ENCODE measurements around the gene CEP57.

The CEP57 gene

DNA sequence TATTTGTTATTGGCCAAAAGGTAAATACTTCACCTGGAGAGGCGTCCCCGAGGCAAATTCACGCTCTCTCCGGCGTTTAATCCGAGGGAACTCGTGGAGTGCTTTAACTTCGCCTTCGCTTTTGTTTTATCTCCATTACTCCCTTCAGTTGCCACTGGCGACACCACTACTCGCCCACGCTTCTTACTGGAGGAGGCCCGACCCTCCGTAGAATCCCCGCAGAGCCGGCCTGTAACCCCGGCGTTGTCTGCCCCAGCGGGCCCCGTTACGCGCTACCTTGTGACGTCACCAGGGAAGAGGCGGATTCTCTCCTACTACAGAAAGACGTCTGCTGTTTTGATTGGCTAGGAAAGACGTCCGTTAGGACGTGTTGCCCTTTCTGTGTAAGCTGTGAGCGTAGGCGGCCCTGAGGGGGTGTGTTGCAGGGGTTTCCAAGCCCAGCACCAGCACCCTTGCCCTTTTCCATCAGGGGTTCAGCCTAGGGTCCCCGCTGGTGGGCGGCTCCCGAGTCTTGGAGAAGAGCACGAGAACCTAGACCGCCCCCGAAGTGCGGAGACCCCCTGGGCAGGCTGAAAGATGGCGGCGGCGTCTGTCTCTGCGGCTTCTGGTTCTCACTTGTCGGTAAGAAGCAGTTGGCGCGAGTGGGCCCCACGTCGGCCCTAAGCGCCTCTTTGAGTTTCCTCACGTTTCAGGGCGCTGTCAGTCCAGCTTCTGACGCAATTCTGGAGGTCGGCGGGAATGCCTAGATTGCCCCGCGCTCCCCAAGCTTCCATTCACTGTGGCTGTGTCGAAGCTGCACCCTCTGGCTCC, at the start of gene CEP57:
CEP57 (plus strand) TSS at position 376 of the 810 bp plus-strand sequence; CDS start at position 577, 201 bp downstream.
- in situ Hi-C loops (cut with MboI; ENCODE audit: low sequenced_read_pairs), result no loop called here

DNA sequence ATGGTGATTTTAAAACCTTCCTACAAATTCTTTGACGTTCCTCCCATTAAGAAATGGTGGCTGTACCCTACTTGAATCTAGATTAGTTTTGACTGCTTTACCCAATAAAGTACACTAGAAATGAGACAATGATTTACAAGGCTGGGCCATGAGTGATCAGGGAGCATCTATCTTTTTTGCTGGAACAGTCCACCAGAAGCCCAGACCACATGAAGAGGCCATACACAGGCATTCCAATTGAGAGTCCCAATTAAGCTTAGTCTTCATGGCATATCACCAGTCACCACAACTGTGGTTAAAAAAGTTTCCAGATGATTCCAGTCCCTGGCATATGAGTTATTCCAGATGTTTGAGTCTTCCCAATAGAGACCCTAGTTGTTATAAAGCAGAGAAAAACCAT, 40.2 kb upstream of the CEP57 start:
- in situ Hi-C loops (cut with MboI; ENCODE audit: low sequenced_read_pairs), result no loop called here

DNA sequence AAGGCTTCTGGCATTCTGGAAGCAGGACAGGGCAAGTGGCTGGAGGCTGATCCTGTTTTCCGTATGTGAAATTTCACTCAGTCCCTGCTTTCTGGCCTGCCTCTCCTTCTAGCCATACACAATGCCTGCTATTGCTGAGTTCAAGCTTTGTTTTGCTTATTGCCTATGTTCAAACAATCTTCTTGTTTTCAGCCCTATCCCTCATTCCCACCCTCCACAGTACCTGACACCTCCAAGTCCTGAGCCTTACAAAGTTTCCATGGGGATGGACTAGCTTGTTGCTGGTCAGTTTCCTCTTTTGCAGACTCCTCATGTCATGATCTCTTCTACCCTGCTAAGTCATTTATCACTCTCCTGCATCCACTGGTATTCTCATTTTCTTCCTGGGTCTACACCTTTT, 38.8 kb upstream of the CEP57 start:
- in situ Hi-C loops (cut with MboI; ENCODE audit: low sequenced_read_pairs), result no loop called here

DNA sequence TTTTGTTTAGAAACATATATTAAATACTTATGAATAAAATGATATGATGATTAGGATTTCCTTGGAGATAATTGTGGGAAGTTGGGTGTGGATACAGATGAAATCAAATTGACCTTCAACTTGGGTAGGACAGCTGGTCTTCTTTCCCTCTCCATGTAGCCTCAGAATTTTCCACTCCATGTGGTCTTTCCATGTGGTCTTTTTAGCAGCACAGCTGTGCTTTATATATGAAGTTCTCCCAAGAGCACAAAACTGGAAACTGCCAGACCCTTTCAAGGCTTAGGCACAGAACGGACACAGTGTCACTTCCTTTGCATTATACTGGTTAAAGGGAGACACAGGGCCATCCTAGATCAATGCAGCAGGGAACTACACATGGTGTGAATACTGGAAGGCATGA, 29.4 kb upstream of the CEP57 start:
- in situ Hi-C loops (cut with MboI; ENCODE audit: low sequenced_read_pairs), result loop anchor here (10.0 kb wide), 1 partner anchor 606 kb away; no protein-coding TSS in a partner anchor

DNA sequence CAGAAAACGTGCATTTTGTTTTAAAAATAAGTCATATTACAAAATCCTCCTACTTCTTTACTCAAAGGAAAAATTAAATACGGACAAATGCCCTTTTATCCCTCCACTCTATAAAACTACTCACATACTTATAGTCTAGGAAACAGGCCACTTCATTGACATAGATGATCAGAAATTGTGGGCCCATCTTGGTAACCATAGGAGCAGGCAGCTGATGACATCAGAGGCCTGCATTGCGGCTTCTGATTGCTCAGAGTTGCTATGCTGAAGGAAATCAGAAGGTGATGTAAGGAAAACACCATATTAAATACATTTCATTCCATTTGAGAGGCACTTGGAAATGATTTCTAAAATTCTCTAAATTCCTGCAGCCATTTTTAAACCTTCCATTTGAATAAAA, 27.8 kb upstream of the CEP57 start:
- in situ Hi-C loops (cut with MboI; ENCODE audit: low sequenced_read_pairs), result loop anchor here (10.0 kb wide), 1 partner anchor 608 kb away; no protein-coding TSS in a partner anchor

DNA sequence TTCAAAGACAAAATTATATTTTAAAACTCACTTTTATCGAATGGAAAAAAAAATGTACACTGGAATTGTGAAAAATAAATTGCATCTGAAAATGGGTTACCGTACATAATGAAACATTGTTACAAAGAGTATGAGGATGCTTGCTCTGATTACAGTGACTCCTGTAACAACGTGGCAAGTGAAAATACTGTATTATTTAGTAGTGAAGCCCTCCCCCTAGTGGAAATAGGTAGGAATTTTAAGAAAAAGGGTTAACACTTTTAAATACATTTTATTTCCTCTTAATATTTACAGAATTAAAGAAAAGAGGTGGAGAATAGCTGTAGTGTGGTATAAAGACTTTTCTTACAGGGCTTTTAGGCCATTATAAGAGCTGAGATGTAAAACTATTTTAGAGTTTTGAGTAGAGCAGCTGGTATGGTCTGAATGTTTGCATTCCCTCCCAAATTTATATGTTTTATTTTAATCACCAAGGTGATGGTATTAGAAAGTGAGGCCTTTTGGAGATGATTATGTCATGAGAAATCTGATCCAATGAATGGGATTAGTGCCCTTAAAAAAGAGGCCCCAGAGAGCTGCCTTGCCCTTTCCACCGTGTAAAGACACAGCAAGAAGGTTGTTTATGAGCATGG, 25.9 kb upstream of the CEP57 start:
- in situ Hi-C loops (cut with MboI; ENCODE audit: low sequenced_read_pairs), result loop anchor here (10.0 kb wide), 1 partner anchor 610 kb away; no protein-coding TSS in a partner anchor

DNA sequence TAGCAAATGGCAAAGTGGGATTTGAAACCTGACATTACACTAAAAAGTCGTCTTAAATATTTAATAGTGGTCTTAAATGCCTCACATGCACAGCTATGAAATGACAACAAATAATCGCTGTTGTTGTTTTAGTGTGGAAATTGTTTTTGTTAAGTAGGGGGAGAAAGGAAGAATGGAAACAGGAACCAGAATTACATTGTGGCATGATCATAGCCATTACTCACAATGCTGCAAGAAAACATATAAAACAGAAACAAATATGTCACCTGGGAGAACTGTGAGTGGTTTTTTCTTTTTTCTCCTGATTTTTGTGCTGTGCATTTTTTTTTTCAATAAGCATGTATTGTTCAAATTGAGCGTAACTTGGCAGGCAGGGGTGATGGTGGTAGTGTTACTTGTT, 23.6 kb upstream of the CEP57 start:
- in situ Hi-C loops (cut with MboI; ENCODE audit: low sequenced_read_pairs), result loop anchor here (10.0 kb wide), 1 partner anchor 612 kb away; no protein-coding TSS in a partner anchor

DNA sequence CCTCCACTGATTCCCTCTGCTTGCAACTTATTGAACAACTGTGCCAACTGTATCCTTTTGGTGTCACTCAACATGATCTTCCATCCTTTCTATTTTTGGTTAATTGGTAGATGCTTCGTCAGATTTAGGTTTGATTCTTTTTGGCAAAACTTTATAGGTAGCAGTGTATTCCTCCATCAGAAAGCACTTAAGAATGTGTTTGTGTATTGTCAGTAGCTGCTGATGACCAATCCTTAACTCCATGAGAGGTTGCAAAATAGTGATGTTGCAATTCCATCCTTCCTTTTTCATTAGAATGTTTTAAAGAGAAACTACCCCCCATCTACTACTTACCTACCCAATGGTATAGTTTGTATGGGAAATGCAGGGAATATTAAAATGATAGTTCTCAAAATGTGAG, 22.8 kb upstream of the CEP57 start:
- in situ Hi-C loops (cut with MboI; ENCODE audit: low sequenced_read_pairs), result loop anchor here (10.0 kb wide), 1 partner anchor 613 kb away; no protein-coding TSS in a partner anchor

DNA sequence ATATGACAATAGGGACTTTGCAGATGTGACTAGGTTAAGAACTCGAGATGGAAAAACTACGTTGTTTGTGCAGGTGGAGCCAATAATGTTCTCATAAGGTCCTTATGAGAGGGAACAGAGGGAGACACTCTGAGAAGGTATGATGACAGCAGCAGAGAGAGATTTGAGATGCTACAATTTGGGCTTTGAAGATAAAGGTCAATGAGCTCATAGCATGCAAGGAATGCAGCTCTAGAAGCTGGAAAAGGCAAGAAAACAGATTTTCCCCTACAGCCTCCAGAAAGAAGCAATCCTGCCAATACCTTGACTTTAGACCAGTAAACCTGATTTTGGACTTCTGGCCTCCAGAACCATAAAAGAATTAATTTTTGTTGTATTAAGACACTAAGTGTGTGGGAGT, 21.8 kb upstream of the CEP57 start:
- in situ Hi-C loops (cut with MboI; ENCODE audit: low sequenced_read_pairs), result loop anchor here (10.0 kb wide), 1 partner anchor 614 kb away; no protein-coding TSS in a partner anchor

DNA sequence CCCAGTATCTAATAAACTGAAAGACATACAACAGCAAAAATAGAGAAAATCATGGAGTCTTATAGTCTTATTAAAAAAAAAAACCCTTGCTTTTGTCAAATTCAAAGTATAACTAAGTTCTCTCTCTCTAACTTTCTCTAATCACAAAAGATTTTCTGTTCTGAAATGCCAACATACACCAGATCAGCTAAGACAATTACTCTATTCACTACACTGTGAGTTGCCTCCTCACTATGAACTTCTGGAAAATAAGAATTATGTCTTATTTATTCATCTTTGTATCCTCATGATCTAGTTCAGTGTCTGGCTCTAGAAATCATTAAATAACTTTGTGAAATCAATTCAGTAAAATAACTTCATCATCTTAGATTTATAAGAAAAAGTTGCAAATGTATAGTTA, 13.4 kb upstream of the CEP57 start:
- in situ Hi-C loops (cut with MboI; ENCODE audit: low sequenced_read_pairs), result no loop called here

DNA sequence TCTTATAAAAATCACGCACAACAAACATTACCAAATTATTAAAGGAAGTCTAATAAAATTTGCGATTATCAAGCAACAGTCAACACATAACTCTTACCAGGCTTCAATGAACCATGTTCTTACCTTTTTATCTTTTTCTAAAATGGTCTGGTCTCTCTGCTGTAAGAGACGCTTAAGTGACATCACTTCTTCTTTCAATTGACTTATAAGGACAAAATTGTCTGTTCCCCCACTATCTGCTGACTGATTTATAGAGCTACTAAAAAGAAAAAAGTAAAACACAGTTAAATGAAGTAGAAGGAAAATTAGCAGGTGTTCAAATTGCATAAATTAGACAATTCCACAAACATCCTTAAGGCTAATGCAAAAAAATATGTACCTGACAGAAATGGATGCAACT, 11.6 kb upstream of the CEP57 start:
- in situ Hi-C loops (cut with MboI; ENCODE audit: low sequenced_read_pairs), result no loop called here

DNA sequence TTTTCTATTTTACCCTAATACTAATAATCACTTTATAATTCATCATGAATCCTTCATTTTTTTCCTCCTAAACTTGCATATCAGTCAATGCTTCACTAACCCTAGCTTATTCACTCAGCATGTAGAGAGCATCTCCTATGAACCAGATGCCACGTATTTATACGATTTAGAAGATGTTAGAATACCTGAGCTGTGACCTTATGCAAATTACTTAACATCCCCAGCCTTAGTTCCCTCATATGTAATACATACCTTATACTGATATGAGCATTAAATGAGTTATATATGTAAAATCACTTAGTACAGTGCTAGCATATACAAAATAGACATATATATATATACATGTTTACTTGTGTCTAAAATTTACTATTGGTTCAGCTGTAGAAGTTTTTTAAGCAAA, 9.8 kb upstream of the CEP57 start:
- in situ Hi-C loops (cut with MboI; ENCODE audit: low sequenced_read_pairs), result no loop called here

DNA sequence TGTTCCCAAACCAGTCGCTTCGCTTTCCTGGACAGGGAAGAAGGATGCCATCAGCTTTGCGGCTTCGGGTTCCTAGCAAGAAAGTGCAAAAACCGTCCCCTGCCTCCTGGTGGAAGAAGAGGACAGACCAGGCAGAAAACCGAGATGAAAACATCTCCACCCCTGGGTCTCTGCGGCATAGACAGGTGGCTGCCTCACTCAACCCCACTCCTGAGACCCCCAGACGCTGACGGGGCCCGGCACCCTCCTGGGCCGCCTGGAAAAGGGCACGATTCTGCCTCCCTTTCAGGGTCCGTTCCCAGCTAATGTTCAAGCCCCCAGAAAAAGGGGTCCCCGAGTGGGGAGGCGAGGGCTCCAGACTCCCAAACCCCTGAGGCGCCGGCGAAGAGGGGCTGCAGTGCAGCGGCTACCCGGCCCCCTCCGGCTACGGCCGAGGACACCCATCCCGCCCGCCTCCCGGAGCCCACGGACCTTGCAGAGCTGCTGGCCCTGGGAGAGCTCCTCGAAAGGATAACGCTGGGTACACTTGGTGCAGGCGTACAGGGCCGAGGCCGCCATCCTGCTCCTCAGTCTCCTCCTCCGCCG, 1.3 kb upstream of the CEP57 start:
- in situ Hi-C loops (cut with MboI; ENCODE audit: low sequenced_read_pairs), result no loop called here

DNA sequence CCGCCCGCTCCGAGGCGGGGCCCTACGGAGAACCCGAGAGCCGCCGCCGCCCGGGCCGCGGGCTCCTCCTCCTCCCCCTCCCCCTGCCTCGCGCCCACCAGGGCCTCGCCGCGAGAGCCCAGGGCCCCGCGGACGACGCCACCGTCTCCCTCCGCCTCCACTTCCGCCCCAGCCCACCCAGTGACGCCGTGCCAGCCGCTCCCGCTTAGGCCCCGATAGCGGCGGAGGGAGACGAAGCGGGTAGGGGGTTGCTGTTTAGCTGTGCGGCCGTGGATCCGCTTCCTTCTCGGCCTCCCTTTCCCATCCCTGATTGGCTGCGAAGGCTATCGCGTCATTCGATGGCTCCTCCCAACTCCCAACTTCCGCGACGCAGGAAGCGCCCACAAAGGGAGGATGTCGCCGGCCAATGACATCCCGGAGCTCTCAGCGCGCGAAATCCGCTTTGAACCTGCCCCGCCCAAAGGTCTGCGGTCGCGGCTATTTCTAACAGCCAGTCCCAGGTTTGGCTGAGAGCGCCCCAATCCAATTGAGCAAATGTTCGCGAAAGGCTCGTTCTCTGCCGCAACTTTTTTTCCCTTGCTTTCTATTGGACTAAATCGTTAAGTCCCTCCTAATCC, 684 bp upstream of the CEP57 start, which contains the start of gene FAM76B:
FAM76B (minus strand) TSS at position 277 of the 617 bp plus-strand sequence. CDS start 304 bp downstream, outside the sequence.
- in situ Hi-C loops (cut with MboI; ENCODE audit: low sequenced_read_pairs), result no loop called here

DNA sequence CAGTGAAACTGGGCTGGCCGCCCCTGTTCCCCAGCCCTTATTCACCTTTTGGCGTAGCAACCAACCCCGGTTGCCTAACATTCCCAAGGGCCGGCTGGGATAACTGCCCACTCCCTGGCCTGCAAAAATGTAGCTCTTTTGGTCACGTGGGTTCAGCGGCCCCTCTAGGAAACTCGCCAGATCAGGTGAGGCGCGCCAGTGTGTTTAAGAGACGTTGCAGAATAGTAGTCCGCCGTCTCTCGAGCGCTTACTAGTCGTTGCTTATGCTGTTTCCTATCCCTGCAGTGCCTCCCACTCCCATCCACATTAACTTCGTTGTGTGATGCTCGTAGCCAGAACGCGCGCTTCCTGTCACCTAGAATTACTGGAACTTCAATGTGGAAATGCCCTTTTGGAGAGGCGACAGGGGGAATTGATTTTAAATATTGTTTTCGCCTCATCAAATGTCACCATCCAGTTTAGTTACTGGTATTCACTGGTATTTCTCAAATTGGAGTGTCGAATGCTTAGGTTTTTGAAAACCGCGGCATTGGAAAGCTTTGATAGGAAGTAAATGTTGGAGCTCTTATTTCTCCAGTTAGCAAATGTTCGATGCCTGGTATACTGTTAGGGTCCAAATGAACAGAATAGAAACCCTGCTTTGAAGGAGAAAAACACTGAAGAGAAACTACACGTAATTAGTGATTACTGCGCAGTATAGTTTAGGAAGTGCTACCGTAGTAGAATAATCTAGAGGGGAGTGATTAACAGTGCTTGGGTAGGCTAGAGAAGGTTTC, 823 bp downstream of the CEP57 start:
- in situ Hi-C loops (cut with MboI; ENCODE audit: low sequenced_read_pairs), result no loop called here

DNA sequence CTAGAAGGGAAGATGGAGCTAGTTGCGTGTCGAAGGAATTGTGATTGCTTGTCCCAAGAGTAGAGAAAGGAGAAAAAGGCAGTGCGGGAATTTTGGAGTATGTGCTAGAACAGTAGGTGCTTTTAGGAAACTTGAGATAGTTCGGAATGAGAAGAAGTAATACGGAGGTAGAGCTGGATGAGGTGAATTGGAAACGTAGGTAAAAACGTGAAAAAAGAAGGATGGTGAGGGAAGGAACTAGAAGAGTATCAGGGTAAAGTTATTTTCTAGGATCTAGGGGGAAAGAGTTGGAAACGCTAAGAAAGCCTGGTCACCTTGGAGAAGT, 1.4 kb downstream of the CEP57 start:
- in situ Hi-C loops (cut with MboI; ENCODE audit: low sequenced_read_pairs), result no loop called here

DNA sequence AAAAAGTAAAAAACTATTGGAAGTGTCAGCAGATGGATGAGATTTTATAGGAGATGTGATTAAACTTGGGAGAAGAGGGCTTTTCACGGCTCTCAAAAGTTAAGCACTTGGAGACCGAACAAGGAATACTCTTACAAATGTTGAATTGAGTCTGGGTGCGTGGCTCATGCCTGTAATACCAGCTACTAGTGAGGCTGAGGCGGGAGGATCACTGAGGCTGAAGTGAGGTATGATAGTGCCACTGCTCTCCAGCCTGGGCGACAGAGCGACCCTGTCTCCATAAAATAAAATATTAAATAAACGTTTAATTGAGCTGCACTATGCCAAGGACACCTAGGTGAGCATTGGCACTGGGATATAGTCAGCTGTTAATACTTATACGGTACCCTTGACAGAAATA, 1.9 kb downstream of the CEP57 start:
- in situ Hi-C loops (cut with MboI; ENCODE audit: low sequenced_read_pairs), result no loop called here

DNA sequence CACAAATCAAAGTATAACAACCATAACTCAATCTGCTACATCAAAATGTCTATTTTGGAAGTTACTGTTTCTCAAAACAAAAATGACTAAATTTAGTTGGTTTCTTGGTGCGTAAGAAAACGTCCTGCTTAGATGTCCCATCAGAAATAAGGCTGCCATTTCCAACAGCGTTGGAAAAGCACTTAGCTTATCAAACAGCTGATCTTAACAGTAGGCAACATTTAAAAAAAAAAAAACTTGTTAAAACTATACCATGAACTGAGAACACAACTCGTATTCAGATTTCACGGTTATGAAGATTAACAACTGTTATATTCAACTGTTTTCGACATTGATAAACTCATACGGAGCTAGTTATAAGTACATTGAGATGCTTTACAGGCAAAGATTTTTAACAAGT, 2.4 kb downstream of the CEP57 start:
- in situ Hi-C loops (cut with MboI; ENCODE audit: low sequenced_read_pairs), result no loop called here

DNA sequence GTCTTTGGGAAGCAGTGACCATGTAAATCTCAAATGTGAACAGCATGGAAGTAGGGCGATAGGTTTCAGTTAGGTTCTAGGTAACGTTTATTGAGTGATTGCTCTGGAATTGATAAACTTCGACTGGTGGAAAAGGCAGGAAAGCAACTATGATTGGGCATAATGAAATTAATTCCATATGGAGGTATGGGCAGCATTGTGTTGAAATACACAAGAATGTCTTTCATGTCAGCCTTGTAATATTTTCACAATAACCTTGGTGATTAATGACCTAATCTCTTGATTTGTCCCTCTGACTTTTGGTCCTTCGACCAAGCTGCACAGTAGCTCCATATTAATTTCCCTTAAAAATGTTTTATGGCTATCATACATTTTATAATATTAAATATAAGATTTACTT, 2.8 kb downstream of the CEP57 start:
- in situ Hi-C loops (cut with MboI; ENCODE audit: low sequenced_read_pairs), result no loop called here

DNA sequence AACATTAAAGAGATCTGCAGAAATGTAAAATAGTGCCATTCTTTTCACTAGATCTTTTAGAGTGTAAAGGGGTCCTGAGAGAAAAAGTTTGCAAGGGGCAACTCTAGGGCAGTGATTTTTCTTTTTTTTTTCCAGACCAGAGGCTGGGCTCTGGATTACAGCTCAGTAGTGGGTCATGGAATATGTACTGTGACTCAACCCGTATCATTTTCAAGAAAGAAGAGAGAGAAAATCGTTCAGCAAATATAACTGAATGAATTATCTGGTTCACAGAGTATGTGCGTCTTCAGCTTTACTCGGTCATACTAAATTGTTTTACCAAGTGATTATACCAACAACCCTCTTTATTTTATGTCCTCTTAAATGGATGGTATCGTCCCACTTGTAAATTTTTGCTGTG, 3.8 kb downstream of the CEP57 start:
- in situ Hi-C loops (cut with MboI; ENCODE audit: low sequenced_read_pairs), result no loop called here
